IMR-90 (cell line): Measurements from ENCODE around the gene LRRC26. TPM values are rescaled to one million over a fixed set of nuclear protein-coding genes. Genes with fewer than 3 reads are reported as not detected.

ENCODE experiments used
- ATAC-seq: fragments of 200-7000 bp; cut with Tn5 transposase; 2 replicates; pipeline ENCODE4 v1.9.1; 2020; ENCODE audit warnings: low read depth, mild to moderate bottlenecking, moderate library complexity
- BruUV-seq: library from RNA; stranded (reverse); fragments of 400-500 nt; replicated peaks from 2 replicates; lab custom pipeline; 2021; lab: Mats Ljungman, UMichigan
- CTCF ChIA-PET: fragments of 300-600 bp; formaldehyde crosslinking; extraction: SDS; loops from one replicate; lab custom pipeline; 2021; ENCODE audit warnings: antibody characterized with exemption; lab: Yijun Ruan, JAX
- POLR2A ChIA-PET: fragments of 300-600 bp; sonication (Branson Sonifier 250); formaldehyde crosslinking; loops from one replicate; lab custom pipeline; 2022; ENCODE audit warnings: antibody characterized with exemption; ENCODE audit not compliant: unreplicated experiment; lab: Charles Lee
- DNase-seq: peaks from one replicate; pipeline ENCODE4 v3.0.0; 2013
- H2AFZ ChIP-seq: replicated peaks from 2 replicates; pipeline ENCODE3; 2013; ENCODE audit warnings: low read length, mild to moderate bottlenecking; ENCODE audit not compliant: poor library complexity
- H2AK5ac ChIP-seq: 2 replicates; pipeline ENCODE4 v1.6.1; 2013; ENCODE audit warnings: low read depth, low read length, inconsistent platforms
- H2AK9ac ChIP-seq: replicated peaks from 2 replicates; pipeline ENCODE3; 2013; ENCODE audit warnings: mild to moderate bottlenecking, low read depth, low read length, moderate library complexity; ENCODE audit not compliant: poor library complexity
- H2BK120ac ChIP-seq: 2 replicates; pipeline ENCODE4 v1.6.1; 2013; ENCODE audit warnings: low read depth, low read length, inconsistent platforms
- H2BK15ac ChIP-seq: 3 replicates; pipeline ENCODE4 v1.6.1; 2013; ENCODE audit warnings: low read depth, low read length, inconsistent platforms
- H2BK20ac ChIP-seq: 2 replicates; pipeline ENCODE4 v1.6.1; 2013; ENCODE audit warnings: low read depth, mild to moderate bottlenecking, inconsistent platforms, low read length, moderate library complexity
- H2BK5ac ChIP-seq: 2 replicates; pipeline ENCODE4 v1.6.1; 2013; ENCODE audit warnings: mild to moderate bottlenecking, low read depth, low read length, inconsistent platforms; ENCODE audit not compliant: poor library complexity, severe bottlenecking
- H3K14ac ChIP-seq: replicated peaks from 2 replicates; pipeline ENCODE4 v1.6.1; 2013; ENCODE audit warnings: low read depth, low read length, inconsistent platforms
- H3K18ac ChIP-seq: 2 replicates; pipeline ENCODE4 v1.6.1; 2013; ENCODE audit warnings: low read depth, low read length, control low read depth
- H3K23ac ChIP-seq: 2 replicates; pipeline ENCODE4 v1.6.1; 2013; ENCODE audit warnings: low read depth, low read length, inconsistent platforms
- H3K27ac ChIP-seq: 2 replicates; pipeline ENCODE4 v1.5.1; 2013; ENCODE audit warnings: mild to moderate bottlenecking, control low read depth, low read length; ENCODE audit not compliant: insufficient read depth
- H3K27me3 ChIP-seq: 2 replicates; pipeline ENCODE4 v1.6.1; 2013; ENCODE audit warnings: low read length; ENCODE audit not compliant: control insufficient read depth, insufficient read depth
- H3K36me3 ChIP-seq: 2 replicates; pipeline ENCODE4 v1.6.1; 2013; ENCODE audit warnings: low read length, mixed read lengths; ENCODE audit not compliant: control insufficient read depth, insufficient read depth
- H3K4ac ChIP-seq: 2 replicates; pipeline ENCODE4 v1.6.1; 2013; ENCODE audit warnings: low read depth, low read length, inconsistent platforms
- H3K4me1 ChIP-seq: 2 replicates; pipeline ENCODE4 v1.6.1; 2013; ENCODE audit warnings: low read length, mixed read lengths; ENCODE audit not compliant: control insufficient read depth, insufficient read depth
- H3K4me2 ChIP-seq: 2 replicates; pipeline ENCODE4 v1.6.1; 2013; ENCODE audit warnings: low read depth, mild to moderate bottlenecking, control low read depth, low read length, moderate library complexity
- H3K4me3 ChIP-seq: 2 replicates; pipeline ENCODE4 v1.5.1; 2013; ENCODE audit warnings: low read depth, mild to moderate bottlenecking, control low read depth, low read length, moderate library complexity; ENCODE audit not compliant: insufficient read depth
- H3K56ac ChIP-seq: 2 replicates; pipeline ENCODE4 v1.6.1; 2013; ENCODE audit warnings: low read length, inconsistent platforms; ENCODE audit not compliant: insufficient read depth; ENCODE audit errors: extremely low read depth
- H3K79me1 ChIP-seq, 2 experiments: 2 replicates each; pipeline ENCODE4 v1.6.1; 2013; ENCODE audit warnings: low read length in 2 of 2, inconsistent platforms in 1 of 2, low read depth in 1 of 2
- H3K9ac ChIP-seq: 2 replicates; pipeline ENCODE4 v1.6.1; 2013; ENCODE audit warnings: low read depth, low read length, control low read depth
- H3K9me1 ChIP-seq: 2 replicates; pipeline ENCODE4 v1.6.1; 2013; ENCODE audit warnings: low read length, inconsistent platforms; ENCODE audit not compliant: insufficient read depth
- H3K9me3 ChIP-seq: 2 replicates; pipeline ENCODE4 v1.6.1; 2013; ENCODE audit warnings: low read length; ENCODE audit not compliant: control insufficient read depth, insufficient read depth
- H4K20me1 ChIP-seq: 2 replicates; pipeline ENCODE4 v1.6.1; 2013; ENCODE audit warnings: low read length, inconsistent platforms; ENCODE audit not compliant: insufficient read depth
- H4K5ac ChIP-seq: 2 replicates; pipeline ENCODE4 v1.6.1; 2013; ENCODE audit warnings: mild to moderate bottlenecking, low read depth, low read length, control low read depth
- H4K8ac ChIP-seq, 2 experiments: 2 replicates each; pipeline ENCODE4 v1.6.1; 2013; ENCODE audit warnings: low read depth in 2 of 2, low read length in 2 of 2, control low read depth in 1 of 2, inconsistent platforms in 1 of 2
- H4K91ac ChIP-seq: 2 replicates; pipeline ENCODE4 v1.6.1; 2013; ENCODE audit warnings: low read depth, low read length, inconsistent platforms; ENCODE audit not compliant: insufficient read depth
- BHLHE40 ChIP-seq: fragments of 150-350 bp; IDR thresholded peaks from 2 replicates; pipeline ENCODE4 v1.6.1; 2016; ENCODE audit warnings: mild to moderate bottlenecking, low read depth, low read length
- CEBPB ChIP-seq: IDR thresholded peaks from 2 replicates; pipeline ENCODE4 v1.6.1; 2012; ENCODE audit warnings: low read depth, low read length, improper control_type of control experiment
- CHD1 ChIP-seq: IDR thresholded peaks from 2 replicates; pipeline ENCODE4 v1.6.1; 2012; ENCODE audit warnings: low read depth, low read length, improper control_type of control experiment
- CTCF ChIP-seq: conservative IDR thresholded peaks from 2 replicates; pipeline ENCODE4 v1.5.1; 2012; ENCODE audit warnings: mild to moderate bottlenecking, low read depth, low read length, improper control_type of control experiment
- ELK1 ChIP-seq: fragments of 150-350 bp; IDR thresholded peaks from 2 replicates; pipeline ENCODE4 v1.6.1; 2016; ENCODE audit warnings: low read depth, mild to moderate bottlenecking, low read length, moderate library complexity, borderline replicate concordance
- FOS ChIP-seq: fragments of 150-350 bp; IDR thresholded peaks from 2 replicates; pipeline ENCODE4 v1.6.1; 2016; ENCODE audit warnings: low read depth, low read length
- MAFK ChIP-seq: IDR thresholded peaks from 2 replicates; pipeline ENCODE4 v1.6.1; 2012; ENCODE audit warnings: low read depth, low read length, improper control_type of control experiment
- MAZ ChIP-seq: IDR thresholded peaks from 2 replicates; pipeline ENCODE4 v1.6.1; 2012; ENCODE audit warnings: low read depth, mild to moderate bottlenecking, low read length, improper control_type of control experiment, moderate library complexity, borderline replicate concordance
- MXI1 ChIP-seq: IDR thresholded peaks from 2 replicates; pipeline ENCODE4 v1.6.1; 2012; ENCODE audit warnings: low read depth, mild to moderate bottlenecking, low read length, moderate library complexity, borderline replicate concordance
- NFE2L2 ChIP-seq: fragments of 150-350 bp; IDR thresholded peaks from 2 replicates; pipeline ENCODE4 v1.6.1; 2016; ENCODE audit warnings: low read depth, mild to moderate bottlenecking, low read length
- POLR2A ChIP-seq: IDR thresholded peaks from 2 replicates; pipeline ENCODE4 v1.6.1; 2012; ENCODE audit warnings: mild to moderate bottlenecking, low read depth, low read length
- RAD21 ChIP-seq: IDR thresholded peaks from 2 replicates; pipeline ENCODE4 v1.6.1; 2012; ENCODE audit warnings: low read length, improper control_type of control experiment
- RCOR1 ChIP-seq: IDR thresholded peaks from 2 replicates; pipeline ENCODE4 v1.6.1; 2012; ENCODE audit warnings: mild to moderate bottlenecking, low read length, improper control_type of control experiment; ENCODE audit not compliant: insufficient replicate concordance
- RFX5 ChIP-seq: IDR thresholded peaks from 2 replicates; pipeline ENCODE4 v1.8.0; 2012; ENCODE audit warnings: low read depth, mild to moderate bottlenecking, low read length, moderate library complexity
- SMC3 ChIP-seq: fragments of 150-350 bp; IDR thresholded peaks from 2 replicates; pipeline ENCODE4 v1.6.1; 2016; ENCODE audit warnings: low read depth, mild to moderate bottlenecking, antibody characterized with exemption, low read length, moderate library complexity
- USF2 ChIP-seq: fragments of 150-350 bp; IDR thresholded peaks from 2 replicates; pipeline ENCODE4 v1.6.1; 2017; ENCODE audit warnings: mild to moderate bottlenecking, antibody characterized with exemption, low read length, low read depth
- WGBS, 2 experiments: methylation state at CpG; one replicate each; pipeline versions ENCODE4 v1.1.5 to v1.1.7; 2013; ENCODE audit warnings: missing lambda C conversion rate in 2 of 2; ENCODE audit not compliant: insufficient read length in 1 of 2; ENCODE audit errors: extremely low coverage in 2 of 2; 5-methylcytosine and 5-hydroxymethylcytosine counted together
- dilution Hi-C: fragments of 300-500 bp; cut with HindIII; formaldehyde crosslinking; loops from one replicate; pipeline ENCODE4 v1.14.3; 2018; ENCODE audit warnings: low sequenced_read_pairs; ENCODE audit not compliant: unreplicated experiment
- in situ Hi-C: fragments of 300-500 bp; cut with MboI; formaldehyde crosslinking; loops from 3 replicates; pipeline ENCODE4 v1.14.3; 2019; ENCODE audit warnings: low sequenced_read_pairs, inconsistent platforms, mixed read lengths
- intact Hi-C: fragments of 100-400 bp; cut with micrococcal nuclease; formaldehyde crosslinking; loops from 2 replicates; pipeline ENCODE4 v1.10.0; 2022
- polyA plus RNA-seq, 3 experiments: library from polyadenylated mRNA; depleted of rRNA; stranded (reverse); fragments of >200 nt; gene quantifications; 2 replicates each; pipeline ENCODE4 v1.2.3, GENCODE V29; 2012; ENCODE audit warnings: low replicate concordance in 1 of 3
- total RNA-seq: library from RNA; depleted of rRNA; stranded (reverse); fragments of >200 nt; gene quantifications from 2 replicates; pipeline ENCODE4 v1.2.3, GENCODE V29; 2012

LRRC26 gene
- total and polyA plus RNA-seq, 2 of the 4 experiments (the other 2 are of a cell fraction): not detected

GRCh38 chr9:137190315-137190856 lies 20.5 kb upstream of the LRRC26 start:
- no peak overlapping the region for H3K4ac ChIP-seq
- POLR2A ChIA-PET: no interaction called here
- WGBS, 2 experiments: 100% methylated on average over 2 of the region's 9 CpGs; no CpG with 5 or more reads in 1 of the 2 experiments
- H3K9ac ChIP-seq: no peak overlapping the region
- no peak overlapping the region; the same call in 1 of the 2 replicates for H3K4me2 ChIP-seq
- no TSS peak for BruUV-seq
- no peak overlapping the region for H3K56ac ChIP-seq
- no peak overlapping the region for H3K18ac ChIP-seq
- peaks cover 27% of the 10 kb centered on the region for H4K20me1 ChIP-seq
- H3K27ac ChIP-seq: no peak overlapping the region
- no peak overlapping the region for H4K5ac ChIP-seq
- no peak overlapping the region for H2AFZ ChIP-seq
- no peaks in the 10 kb centered on the region for H3K9me3 ChIP-seq
- no peak for TF ChIP-seq MAFK
- TF ChIP-seq MXI1: no peak
- TF ChIP-seq USF2: no peak
- no peak for TF ChIP-seq CHD1
- no peak for TF ChIP-seq ELK1
- no peak for TF ChIP-seq MAZ
- TF ChIP-seq CTCF: no peak
- TF ChIP-seq FOS: no peak
- TF ChIP-seq BHLHE40: no peak
- TF ChIP-seq RFX5: no peak
- no peak for TF ChIP-seq RCOR1
- TF ChIP-seq POLR2A: no peak
- TF ChIP-seq NFE2L2: no peak
- no peak for TF ChIP-seq SMC3
- TF ChIP-seq RAD21: no peak
- TF ChIP-seq CEBPB: no peak
- peaks cover 5 to 74% of the 10 kb centered on the region in 2 experiments for H3K79me1 ChIP-seq
- H2BK120ac ChIP-seq: no peak overlapping the region
- no peak overlapping the region for H2AK9ac ChIP-seq
- no peak overlapping the region for H4K8ac ChIP-seq
- intact Hi-C loops: no loop called here
- H3K9me1 ChIP-seq: no peaks in the 10 kb centered on the region
- H2BK15ac ChIP-seq: no peak overlapping the region
- no peak overlapping the region for H2AK5ac ChIP-seq
- no peak overlapping the region for H2BK5ac ChIP-seq
- H2BK20ac ChIP-seq: no peak overlapping the region
- peaks cover 38% of the 10 kb centered on the region for H3K36me3 ChIP-seq
- in situ Hi-C loops: no loop called here
- no peaks in the 10 kb centered on the region for H3K27me3 ChIP-seq
- no peak overlapping the region for H3K23ac ChIP-seq
- ATAC-seq (no peak), DNase-seq (no peak)
- dilution Hi-C loops: no loop called here
- CTCF ChIA-PET: no interaction called here
- H3K4me1 ChIP-seq: peaks cover 16% of the 10 kb centered on the region
- H3K14ac ChIP-seq: no peak overlapping the region
- H3K4me3 ChIP-seq: no peak overlapping the region
- H4K91ac ChIP-seq: no peak overlapping the region
